WTC11 (cell line): ENCODE results near the gene OR8B12. TPM values are rescaled to one million over a fixed set of nuclear protein-coding genes. Genes with fewer than 3 reads are reported as not detected.

Source experiments
- ATAC-seq: fragments of 200-7000 bp; cut with Tn5 transposase; 2 replicates; pipeline ENCODE4 v1.10.0; 2021; ENCODE audit warnings: mild to moderate bottlenecking, moderate library complexity
- Bru-seq: library from RNA; stranded (reverse); fragments of 400-500 nt; gene quantifications from one replicate; lab custom pipeline; 2021; lab: Mats Ljungman, UMichigan
- CTCF ChIA-PET: fragments of 300-600 bp; sonication (Branson Sonifier 250); formaldehyde crosslinking; loops from one replicate; lab custom pipeline; 2021; ENCODE audit warnings: antibody characterized with exemption; lab: Charles Lee
- POLR2A ChIA-PET: fragments of 350-600 bp; sonication (Branson Sonifier 250); formaldehyde crosslinking; loops from one replicate; lab custom pipeline; 2021; ENCODE audit warnings: antibody characterized with exemption; lab: Charles Lee
- DNase-seq: peaks from one replicate; pipeline ENCODE4 v3.0.0; 2021; ENCODE audit warnings: low spot score
- H3K27ac Mint-ChIP-seq: 2 replicates; pipeline ENCODE4 v1.8.0; 2021; ENCODE audit warnings: mixed read lengths
- H3K27me3 Mint-ChIP-seq: 2 replicates; pipeline ENCODE4 v1.8.0; 2021; ENCODE audit warnings: low read depth, mild to moderate bottlenecking, moderate library complexity, mixed read lengths
- H3K36me3 Mint-ChIP-seq: 2 replicates; pipeline ENCODE4 v1.8.0; 2021; ENCODE audit warnings: mixed read lengths
- H3K4me1 Mint-ChIP-seq: 2 replicates; pipeline ENCODE4 v1.8.0; 2022; ENCODE audit warnings: mixed read lengths
- H3K4me3 Mint-ChIP-seq: 2 replicates; pipeline ENCODE4 v1.8.0; 2021; ENCODE audit warnings: mild to moderate bottlenecking, moderate library complexity, mixed read lengths
- H3K9me3 Mint-ChIP-seq: 2 replicates; pipeline ENCODE4 v1.8.0; 2021; ENCODE audit warnings: mixed read lengths
- AR ChIP-seq: fragments of 250-450 bp; sonication (Bioruptor Pico); IDR thresholded peaks from 2 replicates; pipeline ENCODE4 v1.9.0; 2021; ENCODE audit warnings: mild to moderate bottlenecking
- ATF1 ChIP-seq: sonication (generic); formaldehyde crosslinking; IDR thresholded peaks from 2 replicates; pipeline ENCODE4 v1.8.1; 2023; ENCODE audit warnings: mild to moderate bottlenecking, moderate library complexity, missing genetic modification reagents
- ATF2 ChIP-seq: sonication (generic); formaldehyde crosslinking; IDR thresholded peaks from 2 replicates; pipeline ENCODE4 v1.8.1; 2022; ENCODE audit warnings: low read depth, missing genetic modification reagents, borderline replicate concordance
- CREB1 ChIP-seq: sonication (generic); formaldehyde crosslinking; IDR thresholded peaks from 2 replicates; pipeline ENCODE4 v1.8.0; 2023; ENCODE audit warnings: mild to moderate bottlenecking, missing genetic modification reagents
- EMX1 ChIP-seq: fragments of 250-450 bp; sonication (Bioruptor Pico); IDR thresholded peaks from 2 replicates; pipeline ENCODE4 v1.8.0; 2021; ENCODE audit warnings: mild to moderate bottlenecking
- FOXJ3 ChIP-seq: sonication (generic); formaldehyde crosslinking; IDR thresholded peaks from 2 replicates; pipeline ENCODE4 v1.9.0; 2021; ENCODE audit warnings: missing genetic modification reagents, mild to moderate bottlenecking, borderline replicate concordance
- FOXK1 ChIP-seq: sonication (generic); formaldehyde crosslinking; IDR thresholded peaks from 2 replicates; pipeline ENCODE4 v1.8.0; 2022; ENCODE audit warnings: mild to moderate bottlenecking, moderate library complexity, missing genetic modification reagents
- FOXP1 ChIP-seq: sonication (generic); formaldehyde crosslinking; IDR thresholded peaks from 2 replicates; pipeline ENCODE4 v1.8.0; 2022; ENCODE audit warnings: missing genetic modification reagents, mild to moderate bottlenecking, moderate library complexity, borderline replicate concordance
- GTF2I ChIP-seq: fragments of 250-450 bp; sonication (Bioruptor Pico); conservative IDR thresholded peaks from 2 replicates; pipeline ENCODE4 v1.4.0; 2021; ENCODE audit warnings: mild to moderate bottlenecking
- NR3C1 ChIP-seq: sonication (generic); formaldehyde crosslinking; conservative IDR thresholded peaks from 2 replicates; pipeline ENCODE4 v1.8.1; 2023; ENCODE audit warnings: low read depth, mild to moderate bottlenecking, missing genetic modification reagents
- PRDM15 ChIP-seq: sonication (generic); formaldehyde crosslinking; IDR thresholded peaks from 2 replicates; pipeline ENCODE4 v1.8.0; 2022; ENCODE audit warnings: missing genetic modification reagents
- PREB ChIP-seq: sonication (generic); formaldehyde crosslinking; IDR thresholded peaks from 2 replicates; pipeline ENCODE4 v1.8.1; 2022; ENCODE audit warnings: mild to moderate bottlenecking, missing genetic modification reagents, moderate library complexity, borderline replicate concordance
- RORB ChIP-seq: fragments of 250-450 bp; sonication (Bioruptor Pico); IDR thresholded peaks from 2 replicates; pipeline ENCODE4 v1.9.0; 2021; ENCODE audit warnings: mild to moderate bottlenecking
- TP53 ChIP-seq: sonication (generic); formaldehyde crosslinking; IDR thresholded peaks from 2 replicates; pipeline ENCODE4 v1.8.1; 2023; ENCODE audit warnings: mild to moderate bottlenecking, missing genetic modification reagents
- long read RNA-seq, 3 experiments: library from RNA in 1 of 3; library from capped mRNA in 1 of 3; library from polyadenylated mRNA in 1 of 3; unstranded in 2 of 3; stranded (forward) in 1 of 3; transcript quantifications; one replicate each; pipeline ENCODE4 v2.0.0, GENCODE V29; 2021
- total RNA-seq: library from RNA; stranded (reverse); gene quantifications from 3 replicates; pipeline ENCODE4 v1.2.3, GENCODE V29; 2021
- TF ChIP-seq, protein P1 (sequence below): sonication (generic); formaldehyde crosslinking; IDR thresholded peaks from 2 replicates; pipeline ENCODE4 v1.8.1; 2023; ENCODE audit warnings: mild to moderate bottlenecking, missing genetic modification reagents, moderate library complexity
- TF ChIP-seq, protein P2 (sequence below): sonication (generic); formaldehyde crosslinking; IDR thresholded peaks from 2 replicates; pipeline ENCODE4 v1.8.0; 2022; ENCODE audit warnings: mild to moderate bottlenecking, missing genetic modification reagents
- TF ChIP-seq, protein P3 (sequence below): sonication (generic); formaldehyde crosslinking; IDR thresholded peaks from 2 replicates; pipeline ENCODE4 v1.8.0; 2022; ENCODE audit warnings: mild to moderate bottlenecking, missing genetic modification reagents

OR8B12 gene
- total RNA-seq: not detected in 3 replicates
- Bru-seq, nascent RNA: not detected
- long read RNA-seq, experiment 1: 0 reads
- long read RNA-seq, experiment 2: 0 reads
- long read RNA-seq, experiment 3: 0 reads

DNA sequence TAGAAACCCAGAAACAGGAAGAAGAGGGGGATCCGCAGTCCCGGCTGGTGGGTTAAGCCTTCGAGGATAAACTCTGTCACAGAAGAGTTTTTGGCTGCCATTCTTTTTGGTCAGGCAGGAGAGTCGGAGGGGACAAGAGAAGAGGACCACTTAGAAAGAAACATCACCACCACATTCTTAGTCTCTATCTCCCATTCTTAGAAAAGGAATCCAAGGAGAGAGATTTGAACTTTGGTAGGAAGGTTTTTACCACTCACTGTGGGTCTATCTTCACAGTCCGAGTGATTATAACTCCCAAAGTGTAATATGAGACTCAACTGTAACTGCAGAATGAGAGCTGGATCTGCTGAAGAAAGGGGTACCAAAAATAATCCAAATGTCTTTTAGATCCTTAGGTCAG lies at the start of gene OR8B12:
OR8B12 (minus strand) TSS at position 101 of the 400 bp plus-strand sequence; CDS start at position 101, 0 bp downstream.
- peaks cover 9% of the 10 kb centered on the region for H3K4me1 Mint-ChIP-seq
- no peak for ATAC-seq
- H3K9me3 Mint-ChIP-seq: no peaks in the 10 kb centered on the region
- ChIA-PET CTCF (no interaction called here), POLR2A (no interaction called here)
- H3K27ac Mint-ChIP-seq: no peak within 1 kb of the TSS
- no peak for TF ChIP-seq PRDM15 (CRISPR knock-in tag)
- TF ChIP-seq RORB: no peak
- TF ChIP-seq, protein P1, sequence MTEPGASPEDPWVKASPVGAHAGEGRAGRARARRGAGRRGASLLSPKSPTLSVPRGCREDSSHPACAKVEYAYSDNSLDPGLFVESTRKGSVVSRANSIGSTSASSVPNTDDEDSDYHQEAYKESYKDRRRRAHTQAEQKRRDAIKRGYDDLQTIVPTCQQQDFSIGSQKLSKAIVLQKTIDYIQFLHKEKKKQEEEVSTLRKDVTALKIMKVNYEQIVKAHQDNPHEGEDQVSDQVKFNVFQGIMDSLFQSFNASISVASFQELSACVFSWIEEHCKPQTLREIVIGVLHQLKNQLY (CRISPR knock-in tag): no peak
- TF ChIP-seq, all 79 proteins: peak for 0
- no peak within 1 kb of the TSS for H3K4me3 Mint-ChIP-seq
- DNase-seq: no peak
- H3K36me3 Mint-ChIP-seq: no peaks in the 10 kb centered on the region
- no peaks in the 10 kb centered on the region; the same call in none of the 2 replicates for H3K27me3 Mint-ChIP-seq

GRCh38 chr11:124592627-124593026 lies 49.2 kb upstream of the OR8B12 start:
- TF ChIP-seq, protein P2, sequence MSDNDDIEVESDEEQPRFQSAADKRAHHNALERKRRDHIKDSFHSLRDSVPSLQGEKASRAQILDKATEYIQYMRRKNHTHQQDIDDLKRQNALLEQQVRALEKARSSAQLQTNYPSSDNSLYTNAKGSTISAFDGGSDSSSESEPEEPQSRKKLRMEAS: no peak
- TF ChIP-seq GTF2I (no peak), ATF2 (CRISPR knock-in tag) (no peak), FOXK1 (no peak), AR (CRISPR knock-in tag) (no peak), CREB1 (CRISPR knock-in tag) (no peak)
- TF ChIP-seq, protein P3, sequence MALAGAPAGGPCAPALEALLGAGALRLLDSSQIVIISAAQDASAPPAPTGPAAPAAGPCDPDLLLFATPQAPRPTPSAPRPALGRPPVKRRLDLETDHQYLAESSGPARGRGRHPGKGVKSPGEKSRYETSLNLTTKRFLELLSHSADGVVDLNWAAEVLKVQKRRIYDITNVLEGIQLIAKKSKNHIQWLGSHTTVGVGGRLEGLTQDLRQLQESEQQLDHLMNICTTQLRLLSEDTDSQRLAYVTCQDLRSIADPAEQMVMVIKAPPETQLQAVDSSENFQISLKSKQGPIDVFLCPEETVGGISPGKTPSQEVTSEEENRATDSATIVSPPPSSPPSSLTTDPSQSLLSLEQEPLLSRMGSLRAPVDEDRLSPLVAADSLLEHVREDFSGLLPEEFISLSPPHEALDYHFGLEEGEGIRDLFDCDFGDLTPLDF (CRISPR knock-in tag): no peak
- no peaks in the 10 kb centered on the region for H3K27me3 Mint-ChIP-seq
- no peaks in the 10 kb centered on the region for H3K4me1 Mint-ChIP-seq
- no peak overlapping the region for H3K27ac Mint-ChIP-seq
- no peaks in the 10 kb centered on the region for H3K36me3 Mint-ChIP-seq
- POLR2A ChIA-PET: no interaction called here
- ATAC-seq (no peak), DNase-seq (no peak)
- no peaks in the 10 kb centered on the region for H3K9me3 Mint-ChIP-seq
- CTCF ChIA-PET: interaction anchor here (2.3 kb wide), 1 partner anchor 8 kb away, joined by 8 read pairs; no protein-coding TSS in a partner anchor
- H3K4me3 Mint-ChIP-seq: no peak overlapping the region

DNA sequence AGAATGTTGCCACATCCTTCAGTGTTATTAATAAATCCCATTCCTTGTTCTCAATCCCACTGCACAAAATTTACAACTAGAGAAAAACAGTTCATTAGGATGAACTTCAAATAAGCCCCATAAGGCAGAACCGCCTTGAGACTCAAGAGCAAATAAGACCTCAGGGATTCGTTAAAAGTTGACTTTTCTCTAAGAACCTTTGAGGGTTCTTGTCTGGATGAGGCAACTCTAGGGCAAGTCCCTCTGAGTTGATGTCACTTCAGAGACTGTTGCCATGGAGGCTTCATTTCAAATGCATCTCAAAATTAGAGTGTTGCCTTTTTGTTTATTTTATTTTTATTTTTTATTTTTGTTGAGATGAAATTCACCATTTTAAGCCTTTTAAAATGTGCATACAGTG lies 48.0 kb upstream of the OR8B12 start:
- no peaks in the 10 kb centered on the region for H3K9me3 Mint-ChIP-seq
- no peak for DNase-seq
- POLR2A ChIA-PET: no interaction called here
- no peak for TF ChIP-seq FOXJ3 (CRISPR knock-in tag)
- TF ChIP-seq ATF1 (CRISPR knock-in tag): no peak
- TF ChIP-seq, protein P1 (CRISPR knock-in tag): no peak
- no peak for TF ChIP-seq PREB (CRISPR knock-in tag)
- TF ChIP-seq TP53 (CRISPR knock-in tag): no peak
- TF ChIP-seq NR3C1: no peak
- TF ChIP-seq ATF2 (CRISPR knock-in tag): no peak
- no peak for TF ChIP-seq EMX1 (CRISPR knock-in tag)
- TF ChIP-seq FOXP1: no peak

More for the DNA sequence above, 48.0 kb upstream of the OR8B12 start:
- H3K27ac Mint-ChIP-seq: no peak overlapping the region
- H3K27me3 Mint-ChIP-seq: no peaks in the 10 kb centered on the region
- CTCF ChIA-PET: no interaction called here
- no peak overlapping the region for H3K4me3 Mint-ChIP-seq
- no peaks in the 10 kb centered on the region for H3K36me3 Mint-ChIP-seq
- no peaks in the 10 kb centered on the region for H3K4me1 Mint-ChIP-seq
- ATAC-seq: no peak
